HepG2 (cell line): ENCODE data around the gene CMTM1. TPM values are rescaled to one million over a fixed set of nuclear protein-coding genes. Genes with fewer than 3 reads are reported as not detected.
A peak's percentile ranks its signal among the peaks of the same experiment; 100 is the strongest.

ENCODE experiments used
- CBX2 ChIP-seq, 2 experiments: fragments of 200-600 bp in 1 of 2; sonication (generic); formaldehyde crosslinking in 1 of 2; IDR thresholded peaks; 2 replicates each; pipeline versions ENCODE4 v1.7.0 to v1.8.1; 2018 to 2022; ENCODE audit warnings: low read depth in 2 of 2, low read length in 1 of 2, mild to moderate bottlenecking in 1 of 2, missing genetic modification reagents in 1 of 2
- CSRNP2 ChIP-seq: sonication (generic); formaldehyde crosslinking; conservative IDR thresholded peaks from 2 replicates; pipeline ENCODE4 v1.8.0; 2022; ENCODE audit warnings: low read depth, missing genetic modification reagents
- E2F5 ChIP-seq: sonication (generic); formaldehyde crosslinking; conservative IDR thresholded peaks from 2 replicates; pipeline ENCODE4 v1.4.0; 2020; ENCODE audit warnings: missing genetic modification reagents
- GTF2F1 ChIP-seq: fragments of 150-350 bp; IDR thresholded peaks from 2 replicates; pipeline ENCODE4 v1.6.1; 2014; ENCODE audit warnings: low read length
- IRX3 ChIP-seq: sonication (generic); formaldehyde crosslinking; IDR thresholded peaks from 2 replicates; pipeline ENCODE4 v1.8.1; 2023; ENCODE audit warnings: mild to moderate bottlenecking, low read depth, missing genetic modification reagents, borderline replicate concordance
- PAXIP1 ChIP-seq: sonication (generic); formaldehyde crosslinking; conservative IDR thresholded peaks from 2 replicates; pipeline ENCODE4 v1.4.0; 2020; ENCODE audit warnings: mild to moderate bottlenecking, missing genetic modification reagents, moderate library complexity
- RAD51 ChIP-seq: fragments of 450-650 bp; IDR thresholded peaks from 2 replicates; pipeline ENCODE4 v1.6.1; 2016; ENCODE audit warnings: borderline replicate concordance
- SIX1 ChIP-seq: sonication (generic); formaldehyde crosslinking; IDR thresholded peaks from 2 replicates; pipeline ENCODE4 v1.4.0; 2020; ENCODE audit warnings: missing genetic modification reagents, borderline replicate concordance
- SMAD1 ChIP-seq: sonication (generic); formaldehyde crosslinking; IDR thresholded peaks from 2 replicates; pipeline ENCODE4 v1.4.0; 2020; ENCODE audit warnings: missing genetic modification reagents, low read depth, mild to moderate bottlenecking, borderline replicate concordance
- TFDP1 ChIP-seq: IDR thresholded peaks from 2 replicates; pipeline ENCODE4 v1.6.1; 2016; ENCODE audit warnings: missing compliant biosample characterization, missing genetic modification reagents, borderline replicate concordance
- ZFY ChIP-seq: sonication (generic); formaldehyde crosslinking; IDR thresholded peaks from 2 replicates; pipeline ENCODE4 v1.4.0; 2020; ENCODE audit warnings: missing genetic modification reagents
- ZNF609 ChIP-seq: sonication (generic); formaldehyde crosslinking; IDR thresholded peaks from 2 replicates; pipeline ENCODE4 v1.4.0; 2020; ENCODE audit warnings: mild to moderate bottlenecking, missing genetic modification reagents, borderline replicate concordance
- ZNF740 ChIP-seq: sonication (generic); formaldehyde crosslinking; IDR thresholded peaks from 2 replicates; pipeline ENCODE4 v1.4.0; 2020; ENCODE audit warnings: missing genetic modification reagents
- polyA plus RNA-seq, 8 experiments: library from polyadenylated mRNA; depleted of rRNA in 3 of 8; stranded (reverse) in 7 of 8; unstranded in 1 of 8; fragments of >200 nt; fragmentation: Illumina TruSeq in 4 of 8; extraction: Trizol in 4 of 8; gene quantifications; 2 replicates each; pipeline versions ENCODE4 v1.2.1 to v1.2.3, GENCODE V29; 2011 to 2016; ENCODE audit warnings: low read depth in 4 of 8, missing spikeins in 1 of 8, mixed read lengths in 1 of 8; ENCODE audit not compliant: insufficient read depth in 1 of 8
- total RNA-seq, 5 experiments: library from RNA; depleted of rRNA; stranded (reverse); fragments of >200 nt; fragmentation: Illumina TruSeq; extraction: Trizol; gene quantifications; 2 replicates each; pipeline ENCODE4 v1.2.3, GENCODE V29; 2016; ENCODE audit warnings: low read depth in 1 of 5

The CMTM1 gene
- total and polyA plus RNA-seq, 2 of the 13 experiments (the other 11 are each of a cell fraction or from before 2014, with no cell fraction given): 1.7 to 2.9 TPM

GRCh38 chr16:66608241-66609138 lies 42.3 kb downstream of the CMTM1 start (continued):
- TF ChIP-seq IRX3 (CRISPR knock-in tag) (peak; percentile 71; the same call in 1 of the 2 replicates), TFDP1 (CRISPR knock-in tag) (peak; percentile 92), ZNF740 (no peak; the same call in 1 of the 2 replicates), GTF2F1 (peak; percentile 67; the same call in 1 of the 2 replicates), ZNF609 (no peak; the same call in 1 of the 2 replicates), SIX1 (CRISPR knock-in tag) (peak; percentile 37; the same call in 1 of the 2 replicates), SMAD1 (CRISPR knock-in tag) (peak; percentile 50; the same call in 1 of the 2 replicates), ZFY (CRISPR knock-in tag) (peak; percentile 88), CBX2 (IDR thresholded peaks at IDR 0.05; ENCODE audit: low read depth, low read length) (no peak), CBX2 (CRISPR knock-in tag; IDR thresholded peaks at IDR 0.05; ENCODE audit: low read depth) (no peak), CSRNP2 (no peak), RAD51 (no peak), PAXIP1 (CRISPR knock-in tag) (peak; percentile 65; the same call in 1 of the 2 replicates), E2F5 (0 out of 2 replicates have a peak, but pooled peaks have one; percentile 55)
